Retina (tissue), 1 donor: Measurements from ENCODE around the gene ACTBL2.

Experiments
- DNase-seq: peaks from one replicate; pipeline ENCODE4 v3.0.0-alpha.2; 2016

Gene ACTBL2

GRCh38 chr5:57448287-57448686, 34.3 kb downstream of the ACTBL2 start:
- DNase-seq, result no peak

GRCh38 chr5:57447658-57448057, 35.0 kb downstream of the ACTBL2 start:
- DNase-seq, result no peak

GRCh38 chr5:57446966-57447365, 35.6 kb downstream of the ACTBL2 start:
- DNase-seq, result no peak

- DNase-seq, result no peak
Observed at GRCh38 chr5:57445705-57446037, 36.9 kb downstream of the ACTBL2 start.

- DNase-seq, result no peak
Observed at GRCh38 chr5:57445006-57445704, 37.5 kb downstream of the ACTBL2 start.

GRCh38 chr5:57442080-57442839, 40.4 kb downstream of the ACTBL2 start:
- no peak for DNase-seq

- DNase-seq, result no peak
Observed at GRCh38 chr5:57441557-57441956, 41.1 kb downstream of the ACTBL2 start.

- DNase-seq, result no peak
Observed at GRCh38 chr5:57439601-57440000, 43.0 kb downstream of the ACTBL2 start.

- DNase-seq, result no peak
Observed at GRCh38 chr5:57437976-57438805, 44.4 kb downstream of the ACTBL2 start.

GRCh38 chr5:57436586-57436985, 46.0 kb downstream of the ACTBL2 start:
- no peak for DNase-seq

- no peak for DNase-seq
Observed at GRCh38 chr5:57435701-57436134, 46.9 kb downstream of the ACTBL2 start.

GRCh38 chr5:57434683-57435082, 47.9 kb downstream of the ACTBL2 start:
- DNase-seq, result no peak

GRCh38 chr5:57434227-57434640, 48.4 kb downstream of the ACTBL2 start:
- peak; percentile 24 for DNase-seq

GRCh38 chr5:57432876-57433275, 49.7 kb downstream of the ACTBL2 start:
- no peak for DNase-seq

- DNase-seq, result no peak
Observed at GRCh38 chr5:57431759-57432158, 50.9 kb downstream of the ACTBL2 start.
